ENCODE measurements around the gene SIX3.

SIX3 gene

DNA sequence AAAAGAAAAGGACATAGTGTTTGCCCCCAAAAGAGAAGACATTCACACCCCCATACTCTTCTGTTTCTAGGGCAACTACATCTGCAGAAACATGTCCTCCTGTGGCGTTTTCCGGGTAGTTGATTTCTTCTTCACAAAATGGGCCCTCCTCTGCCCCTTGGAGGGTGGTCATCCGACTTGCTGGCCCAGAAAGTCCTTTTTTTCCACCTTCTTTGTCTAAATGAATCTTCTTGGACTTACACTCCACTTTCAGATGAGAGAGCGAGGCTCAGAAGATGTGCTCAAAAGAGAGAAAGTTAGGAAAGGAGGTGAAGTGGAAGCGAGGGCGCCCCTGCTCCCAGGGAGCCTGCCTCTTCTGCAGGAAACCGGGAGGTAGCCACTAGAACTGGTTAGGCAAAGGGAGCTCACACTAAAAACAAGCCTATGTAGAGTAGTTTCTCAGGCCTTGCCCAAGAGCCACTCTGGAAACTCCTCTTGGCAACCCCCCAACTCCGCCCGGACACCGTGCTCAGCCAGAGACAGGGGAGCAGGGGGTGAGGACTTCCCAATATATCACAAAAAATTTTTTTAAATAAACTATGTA is 10.2 kb upstream of the SIX3 start:
- no peak for TF ChIP-seq CTCF (IDR thresholded peaks at IDR 0.05; ENCODE audit: insufficient read depth, low read length, poor library complexity, severe bottlenecking)
- DNase-seq (ENCODE audit: extremely low read depth, insufficient read length): no peak
- no peaks in the 10 kb centered on the region; the same call in 1 of the 2 replicates for H3K27me3 ChIP-seq (replicated peaks; ENCODE audit: control insufficient read depth, insufficient read depth, low read length)
- H3K4me3 ChIP-seq (replicated peaks; ENCODE audit: low read depth, low read length): no peak overlapping the region
- H3K36me3 ChIP-seq (ENCODE audit: control insufficient read depth, insufficient read depth, low read length): no peaks in the 10 kb centered on the region

DNA sequence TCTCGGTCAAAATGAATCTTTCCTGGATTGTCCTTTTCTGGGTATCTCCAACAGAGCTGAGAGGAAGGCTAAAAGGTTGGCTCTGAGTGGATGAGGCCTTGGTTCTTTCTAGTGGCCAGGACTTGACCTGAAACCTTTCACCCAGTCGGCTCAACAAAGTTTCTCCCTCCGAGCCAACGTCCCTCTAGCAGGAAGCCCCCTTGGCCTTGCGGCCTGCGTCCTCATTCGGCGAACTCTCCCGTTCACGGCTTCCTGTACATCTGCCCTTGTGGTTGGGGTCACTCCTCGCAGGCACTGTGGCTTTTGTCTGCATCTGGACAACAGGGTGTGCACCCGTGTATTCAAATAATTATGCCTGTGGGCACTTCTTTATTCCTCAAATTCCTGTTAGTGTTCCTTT is 9.4 kb upstream of the SIX3 start:
- H3K27me3 ChIP-seq (replicated peaks; ENCODE audit: control insufficient read depth, insufficient read depth, low read length): no peaks in the 10 kb centered on the region; the same call in 1 of the 2 replicates
- no peak for TF ChIP-seq CTCF (IDR thresholded peaks at IDR 0.05; ENCODE audit: insufficient read depth, low read length, poor library complexity, severe bottlenecking)
- no peak overlapping the region for H3K4me3 ChIP-seq (replicated peaks; ENCODE audit: low read depth, low read length)
- DNase-seq (ENCODE audit: extremely low read depth, insufficient read length): no peak
- H3K36me3 ChIP-seq (ENCODE audit: control insufficient read depth, insufficient read depth, low read length): no peaks in the 10 kb centered on the region

GRCh38 chr2:44932564-44933392 is 8.7 kb upstream of the SIX3 start:
- Histone ChIP-seq H3K27me3 (replicated peaks; ENCODE audit: control insufficient read depth, insufficient read depth, low read length) (no peaks in the 10 kb centered on the region; the same call in 1 of the 2 replicates), H3K36me3 (ENCODE audit: control insufficient read depth, insufficient read depth, low read length) (no peaks in the 10 kb centered on the region), H3K4me3 (replicated peaks; ENCODE audit: low read depth, low read length) (no peak overlapping the region)

DNA sequence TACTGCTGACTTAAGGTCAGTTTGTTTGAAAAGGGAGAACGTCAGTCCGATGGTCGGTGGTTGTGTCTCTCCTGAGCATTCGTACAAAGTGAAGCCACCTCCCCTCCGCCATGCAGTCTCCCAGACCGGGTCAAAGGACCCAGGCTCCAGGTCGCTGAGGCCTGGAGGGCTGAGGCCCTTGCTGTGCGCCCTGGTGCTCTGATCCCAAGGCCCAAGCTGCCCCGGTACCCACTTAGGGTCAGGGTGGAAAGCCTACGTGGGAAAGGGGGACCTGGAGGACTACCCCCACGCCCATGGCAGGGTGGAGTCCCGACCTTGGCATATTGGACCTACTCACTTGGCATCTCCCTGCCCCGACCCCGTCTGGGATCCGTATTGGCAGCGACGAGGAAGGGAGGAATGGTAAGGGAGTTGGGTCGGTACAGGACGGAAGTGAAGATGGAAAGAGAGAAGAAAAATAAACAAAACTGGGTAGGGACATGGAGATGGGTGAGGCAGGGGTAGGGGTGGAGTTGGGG is 8.0 kb upstream of the SIX3 start:
- TF ChIP-seq CTCF (IDR thresholded peaks at IDR 0.05; ENCODE audit: insufficient read depth, low read length, poor library complexity, severe bottlenecking): no peak
- Histone ChIP-seq H3K36me3 (ENCODE audit: control insufficient read depth, insufficient read depth, low read length) (no peaks in the 10 kb centered on the region), H3K4me3 (replicated peaks; ENCODE audit: low read depth, low read length) (no peak overlapping the region), H3K27me3 (replicated peaks; ENCODE audit: control insufficient read depth, insufficient read depth, low read length) (peaks cover 3% of the 10 kb centered on the region; the same call in 1 of the 2 replicates)
- DNase-seq (ENCODE audit: extremely low read depth, insufficient read length): no peak

More at GRCh38 chr2:44932564-44933392, 8.7 kb upstream of the SIX3 start:
- TF ChIP-seq CTCF (IDR thresholded peaks at IDR 0.05; ENCODE audit: insufficient read depth, low read length, poor library complexity, severe bottlenecking): no peak
- no peak for DNase-seq (ENCODE audit: extremely low read depth, insufficient read length)

- peak overlapping the region; percentile 36; the same call in 1 of the 2 replicates for H3K4me3 ChIP-seq (replicated peaks; ENCODE audit: low read depth, low read length)
- TF ChIP-seq CTCF (IDR thresholded peaks at IDR 0.05; ENCODE audit: insufficient read depth, low read length, poor library complexity, severe bottlenecking): no peak
- DNase-seq (ENCODE audit: extremely low read depth, insufficient read length): no peak
Observed at GRCh38 chr2:44934038-44934982, 7.2 kb upstream of the SIX3 start.

More at GRCh38 chr2:44934038-44934982, 7.2 kb upstream of the SIX3 start:
- no peaks in the 10 kb centered on the region for H3K36me3 ChIP-seq (ENCODE audit: control insufficient read depth, insufficient read depth, low read length)
- H3K27me3 ChIP-seq (replicated peaks; ENCODE audit: control insufficient read depth, insufficient read depth, low read length): peaks cover 4% of the 10 kb centered on the region; the same call in 1 of the 2 replicates

All from GM06990 (cell line).